Activated T-cell treated with anti-CD3 and anti-CD28 coated beads, Interleukin-2, amount 50 U/mL, for 24 hours (primary cell): Measurements from ENCODE around the gene SLIT1.

Experiments
- DNase-seq: peaks from one replicate; pipeline ENCODE4 v3.0.0-alpha.2; 2020
- H3K27ac Mint-ChIP-seq: 2 replicates; pipeline ENCODE4 v1.8.0; 2020; ENCODE audit warnings: mild to moderate bottlenecking, mixed read lengths
- H3K27me3 Mint-ChIP-seq: 2 replicates; pipeline ENCODE4 v1.8.0; 2020; ENCODE audit warnings: mixed read lengths
- H3K36me3 Mint-ChIP-seq: 2 replicates; pipeline ENCODE4 v1.8.0; 2020; ENCODE audit warnings: low read depth, mixed read lengths
- H3K4me1 Mint-ChIP-seq: 2 replicates; pipeline ENCODE4 v1.8.0; 2020; ENCODE audit warnings: low read depth, mixed read lengths
- H3K4me3 Mint-ChIP-seq: 2 replicates; pipeline ENCODE4 v1.8.0; 2020; ENCODE audit warnings: mild to moderate bottlenecking, moderate library complexity, mixed read lengths
- H3K9me3 Mint-ChIP-seq: 2 replicates; pipeline ENCODE4 v1.8.0; 2020; ENCODE audit warnings: mixed read lengths

The SLIT1 gene

DNA sequence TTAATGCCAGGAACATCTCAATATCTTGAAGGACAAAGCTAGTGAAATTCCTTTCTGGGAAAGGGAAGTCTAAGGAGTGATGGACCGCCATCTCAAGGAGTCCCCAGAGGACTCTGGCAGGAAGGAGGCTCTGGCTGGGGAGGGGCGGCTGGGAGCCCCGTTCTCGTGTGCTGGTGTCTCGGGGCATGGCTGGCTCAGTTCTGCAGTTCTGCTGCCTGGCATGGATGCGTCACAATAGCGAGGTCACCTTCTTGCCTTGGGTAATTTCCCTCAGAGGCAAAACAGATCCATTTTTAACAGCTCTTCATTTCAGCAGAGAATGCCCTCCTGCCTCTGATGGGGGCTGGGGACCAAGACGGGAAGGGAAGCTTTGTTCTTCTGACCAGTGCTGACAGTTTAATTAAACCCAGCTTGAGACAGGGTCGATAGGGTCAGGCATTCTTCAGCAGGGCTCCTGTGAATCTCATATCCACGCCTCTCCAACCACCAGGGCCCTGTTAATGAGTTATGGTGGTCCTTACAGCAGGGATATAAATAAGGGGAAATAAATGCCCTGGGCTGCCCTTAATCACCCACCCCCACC, 35.7 kb downstream of the SLIT1 start:
- H3K36me3 Mint-ChIP-seq = no peaks in the 10 kb centered on the region
- no peak overlapping the region for H3K4me3 Mint-ChIP-seq
- H3K9me3 Mint-ChIP-seq = no peaks in the 10 kb centered on the region
- H3K27me3 Mint-ChIP-seq = peaks cover 5% of the 10 kb centered on the region
- DNase-seq = no peak
- no peak overlapping the region for H3K27ac Mint-ChIP-seq
- H3K4me1 Mint-ChIP-seq = no peaks in the 10 kb centered on the region

GRCh38 chr10:97149079-97149531, 36.7 kb downstream of the SLIT1 start:
- no peak for DNase-seq
- H3K27ac Mint-ChIP-seq = no peak overlapping the region
- H3K36me3 Mint-ChIP-seq = no peaks in the 10 kb centered on the region
- H3K9me3 Mint-ChIP-seq = no peaks in the 10 kb centered on the region
- no peaks in the 10 kb centered on the region for H3K4me1 Mint-ChIP-seq
- H3K4me3 Mint-ChIP-seq = no peak overlapping the region
- H3K27me3 Mint-ChIP-seq = peaks cover 5% of the 10 kb centered on the region

- Mint-ChIP-seq H3K4me1 (no peaks in the 10 kb centered on the region), H3K4me3 (no peak overlapping the region), H3K27me3 (peaks cover 16% of the 10 kb centered on the region), H3K36me3 (no peaks in the 10 kb centered on the region), H3K9me3 (no peaks in the 10 kb centered on the region), H3K27ac (no peak overlapping the region)
- DNase-seq = no peak
These were observed 41.5 kb downstream of the SLIT1 start for GRCh38 chr10:97144297-97144696.

GRCh38 chr10:97142834-97143233, 42.9 kb downstream of the SLIT1 start:
- Mint-ChIP-seq H3K36me3 (no peaks in the 10 kb centered on the region), H3K27me3 (peaks cover 16% of the 10 kb centered on the region), H3K27ac (no peak overlapping the region), H3K9me3 (no peaks in the 10 kb centered on the region), H3K4me1 (no peaks in the 10 kb centered on the region), H3K4me3 (no peak overlapping the region)
- no peak for DNase-seq

DNA sequence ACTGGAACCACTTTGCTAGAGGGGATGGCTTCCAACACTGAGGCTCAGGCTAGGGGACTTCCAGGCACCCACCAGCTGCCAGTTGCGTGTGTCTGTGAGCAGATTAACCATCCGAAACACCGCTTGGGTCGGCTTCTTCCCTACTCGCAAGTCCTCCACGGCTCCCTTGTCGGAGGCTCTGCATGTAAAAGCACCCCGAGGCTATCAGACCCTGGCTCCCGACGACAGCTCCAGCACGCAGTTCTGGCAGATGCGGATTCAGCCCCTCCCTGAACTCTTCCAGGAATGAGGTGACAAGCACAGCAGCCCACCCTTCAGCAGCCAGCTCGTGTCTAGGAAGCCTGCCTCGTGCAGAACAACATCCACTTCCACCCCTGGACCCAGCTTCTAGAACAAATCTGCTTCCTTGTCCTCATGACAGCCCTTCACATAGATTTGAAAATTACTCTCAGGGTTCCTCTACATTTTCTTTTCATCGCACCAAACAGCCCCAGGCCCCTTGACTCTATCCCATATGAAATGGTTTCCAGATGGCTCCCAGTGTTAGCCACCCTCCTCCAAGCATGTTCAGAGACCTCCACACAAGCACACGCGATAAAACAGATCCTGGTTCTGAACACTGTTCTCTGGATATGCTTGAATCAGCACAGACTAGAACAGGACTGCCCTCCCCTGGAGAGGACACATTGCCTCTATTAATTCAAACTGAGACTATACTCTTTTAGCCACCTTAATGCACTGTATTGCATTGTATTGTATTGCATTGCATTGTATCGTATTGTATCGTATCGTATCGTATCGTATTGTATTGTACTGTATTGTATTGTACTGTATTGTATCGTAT, 44.6 kb downstream of the SLIT1 start:
- Mint-ChIP-seq H3K4me1 (no peaks in the 10 kb centered on the region), H3K27ac (no peak overlapping the region)

DNA sequence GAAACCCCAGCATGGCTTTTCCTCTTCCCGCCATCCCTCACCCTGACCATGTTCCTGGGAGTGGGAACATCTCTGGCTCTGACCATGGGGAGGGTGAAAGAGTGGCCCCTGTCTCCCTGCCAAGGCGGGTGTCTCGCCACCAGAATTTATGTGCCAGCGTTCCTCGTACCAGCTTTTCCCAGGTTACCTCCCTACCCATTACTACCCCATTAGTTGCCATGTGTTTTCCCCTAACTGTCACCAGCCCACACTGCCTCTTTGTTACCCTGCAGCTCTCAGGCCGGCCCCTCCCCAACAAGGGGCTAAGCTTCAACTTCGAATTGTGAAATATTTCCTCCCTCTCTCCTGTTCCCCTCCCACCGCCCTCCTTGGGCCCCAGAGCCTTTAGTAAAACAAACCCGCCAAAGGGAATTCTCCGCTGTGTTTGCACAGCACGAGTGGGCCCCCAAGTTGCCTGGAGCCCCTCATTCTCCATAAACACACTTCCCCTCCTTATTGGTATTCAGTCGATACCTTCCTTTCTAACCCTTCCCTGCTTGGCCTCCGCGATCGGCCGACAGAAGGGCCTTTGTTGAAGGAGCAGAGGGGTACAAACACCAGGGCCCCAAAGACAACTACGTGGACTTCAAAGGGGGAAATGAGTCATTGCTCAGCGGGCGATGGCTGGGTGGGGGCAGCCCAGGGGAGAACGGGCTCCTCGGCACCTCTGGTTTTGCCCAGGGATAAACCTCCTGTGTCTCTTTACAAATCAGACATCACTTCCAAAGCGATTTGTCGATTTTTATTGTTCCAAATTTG, 45.5 kb downstream of the SLIT1 start:
- H3K36me3 Mint-ChIP-seq = no peaks in the 10 kb centered on the region
- H3K9me3 Mint-ChIP-seq = no peaks in the 10 kb centered on the region
- H3K4me1 Mint-ChIP-seq = no peaks in the 10 kb centered on the region
- DNase-seq = no peak
- peaks cover 11% of the 10 kb centered on the region for H3K27me3 Mint-ChIP-seq
- no peak overlapping the region for H3K27ac Mint-ChIP-seq
- H3K4me3 Mint-ChIP-seq = no peak overlapping the region

More for the DNA sequence above, 44.6 kb downstream of the SLIT1 start:
- Mint-ChIP-seq H3K9me3 (no peaks in the 10 kb centered on the region), H3K4me3 (no peak overlapping the region), H3K36me3 (no peaks in the 10 kb centered on the region), H3K27me3 (peaks cover 13% of the 10 kb centered on the region)
- DNase-seq = no peak

DNA sequence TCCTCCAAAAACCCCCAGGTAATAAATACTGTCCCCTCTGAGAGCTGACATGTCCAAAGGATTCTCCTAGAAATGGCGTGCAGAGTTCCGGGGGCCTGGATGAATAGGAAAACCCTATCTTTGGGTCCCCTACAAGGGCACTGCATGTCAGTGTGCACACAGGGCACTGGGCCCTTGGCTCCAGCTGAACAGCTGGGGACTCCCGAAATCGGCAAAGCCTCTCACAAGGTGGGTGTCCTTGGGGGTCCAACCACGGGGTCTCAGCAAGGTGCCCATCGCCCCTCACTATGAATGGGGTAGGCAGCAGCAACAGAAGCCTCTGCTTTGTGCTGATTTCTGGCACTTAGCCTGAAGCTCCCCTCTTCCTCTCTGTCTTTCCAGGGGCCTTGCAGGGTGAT, 46.1 kb downstream of the SLIT1 start:
- Mint-ChIP-seq H3K27me3 (peaks cover 11% of the 10 kb centered on the region), H3K4me1 (no peaks in the 10 kb centered on the region), H3K27ac (no peak overlapping the region), H3K4me3 (no peak overlapping the region), H3K36me3 (no peaks in the 10 kb centered on the region), H3K9me3 (no peaks in the 10 kb centered on the region)
- DNase-seq = no peak

DNA sequence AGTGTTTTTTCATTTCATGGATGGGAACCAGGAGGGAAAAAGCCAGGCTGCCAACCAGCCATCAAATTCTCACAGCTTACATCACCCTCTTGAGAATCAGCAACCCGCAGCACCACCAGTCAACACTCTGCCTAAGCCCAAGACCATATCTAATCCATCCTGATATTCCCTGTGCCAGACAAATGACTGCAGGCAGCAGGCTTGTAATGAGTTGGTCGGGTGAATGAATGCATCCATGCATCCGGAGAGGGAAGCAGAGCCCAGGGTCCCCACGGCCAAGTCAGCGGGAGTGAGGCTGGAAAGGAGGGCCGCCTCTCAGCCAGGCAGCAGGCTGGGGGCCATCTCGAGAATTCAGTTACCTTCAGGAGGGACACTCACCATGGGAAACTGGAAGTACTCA, 46.9 kb downstream of the SLIT1 start:
- Mint-ChIP-seq H3K9me3 (no peaks in the 10 kb centered on the region), H3K36me3 (no peaks in the 10 kb centered on the region), H3K4me1 (no peaks in the 10 kb centered on the region), H3K27ac (no peak overlapping the region), H3K27me3 (peaks cover 11% of the 10 kb centered on the region), H3K4me3 (no peak overlapping the region)
- DNase-seq = no peak

DNA sequence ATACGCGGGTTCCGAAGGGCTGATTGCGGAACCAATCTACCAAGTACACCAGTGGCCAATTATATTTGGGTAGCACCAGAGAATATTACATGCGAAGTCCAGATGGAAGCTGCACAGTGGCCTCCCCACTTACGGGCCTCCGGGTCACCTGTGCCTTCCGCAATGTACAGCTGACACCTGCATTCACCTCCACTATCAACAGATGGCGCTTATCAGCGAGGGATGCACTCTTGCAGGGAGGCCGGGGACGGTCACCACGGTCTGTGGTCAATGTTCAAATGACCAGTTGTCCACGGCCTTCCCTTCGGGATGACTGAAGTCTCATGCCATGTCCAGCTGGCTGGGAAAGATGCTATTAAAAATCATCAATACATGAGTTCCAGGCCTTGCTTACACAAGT, 47.6 kb downstream of the SLIT1 start:
- H3K36me3 Mint-ChIP-seq = no peaks in the 10 kb centered on the region
- no peak overlapping the region for H3K4me3 Mint-ChIP-seq
- no peaks in the 10 kb centered on the region for H3K9me3 Mint-ChIP-seq
- no peak overlapping the region for H3K27ac Mint-ChIP-seq
- H3K4me1 Mint-ChIP-seq = no peaks in the 10 kb centered on the region
- no peak for DNase-seq
- peaks cover 11% of the 10 kb centered on the region for H3K27me3 Mint-ChIP-seq

DNA sequence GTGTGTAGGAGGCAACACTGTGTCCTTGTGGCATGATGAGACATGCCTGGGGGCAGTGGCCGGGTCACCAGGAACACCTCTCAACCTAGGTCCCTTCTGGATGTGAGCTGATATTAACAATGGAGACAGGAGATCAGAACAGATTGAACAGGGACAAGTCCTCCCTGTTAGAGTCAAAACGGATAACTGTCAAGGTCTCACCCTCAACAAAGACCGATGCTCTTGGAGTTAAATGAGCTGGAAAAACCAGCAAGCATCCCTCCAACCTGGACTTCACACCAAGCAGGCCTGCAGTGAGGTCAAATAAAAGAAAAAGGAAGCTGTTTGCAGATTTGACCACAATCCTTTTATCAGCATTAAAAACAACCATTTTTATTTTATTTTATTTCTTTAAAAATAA, 49.0 kb downstream of the SLIT1 start:
- H3K27me3 Mint-ChIP-seq = peaks cover 11% of the 10 kb centered on the region
- no peak for DNase-seq
- no peak overlapping the region for H3K27ac Mint-ChIP-seq
- H3K9me3 Mint-ChIP-seq = no peaks in the 10 kb centered on the region
- no peaks in the 10 kb centered on the region for H3K36me3 Mint-ChIP-seq
- no peaks in the 10 kb centered on the region for H3K4me1 Mint-ChIP-seq
- no peak overlapping the region for H3K4me3 Mint-ChIP-seq

DNA sequence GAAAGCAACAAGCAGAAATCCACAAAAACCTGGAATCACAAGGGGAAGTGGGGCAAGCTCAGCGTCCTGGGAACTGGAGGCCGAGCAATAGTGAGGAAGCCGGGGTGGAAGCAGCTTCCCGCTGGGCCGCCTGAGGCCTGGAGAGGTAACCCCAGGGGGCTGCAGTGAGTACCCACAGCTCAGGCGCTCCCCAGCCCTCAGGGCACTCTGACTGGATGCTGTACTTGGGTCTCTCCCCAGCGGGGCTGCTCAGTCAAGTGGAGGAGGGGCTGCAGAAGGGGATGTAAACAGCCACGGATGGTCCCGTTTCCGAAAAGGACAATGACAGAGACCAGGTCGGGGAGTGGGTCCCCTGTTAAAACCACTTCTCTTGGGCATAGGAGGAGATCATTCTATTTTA, 50.3 kb downstream of the SLIT1 start:
- Mint-ChIP-seq H3K4me1 (no peaks in the 10 kb centered on the region), H3K9me3 (no peaks in the 10 kb centered on the region), H3K27me3 (peaks cover 6% of the 10 kb centered on the region), H3K27ac (no peak overlapping the region), H3K4me3 (no peak overlapping the region), H3K36me3 (no peaks in the 10 kb centered on the region)
- no peak for DNase-seq

DNA sequence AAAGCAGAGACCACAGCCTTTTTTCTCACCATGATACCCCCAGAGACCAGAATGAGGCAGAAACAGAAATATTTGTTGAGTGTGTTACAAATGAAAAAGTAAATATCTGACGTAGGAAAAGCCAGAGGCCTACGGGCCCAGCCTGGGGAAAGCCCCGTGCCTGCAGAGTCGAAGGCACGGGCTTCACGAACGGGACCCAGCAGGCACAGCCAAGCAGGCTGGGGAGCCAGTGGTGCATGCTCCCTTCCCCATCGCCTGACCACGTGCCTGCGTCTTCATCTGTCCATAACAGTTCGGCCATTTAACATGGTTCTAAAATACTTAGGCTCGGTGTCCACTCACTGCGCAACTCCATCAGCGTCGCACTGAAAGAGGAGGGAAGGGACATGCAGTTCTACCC, 50.8 kb downstream of the SLIT1 start:
- no peaks in the 10 kb centered on the region for H3K9me3 Mint-ChIP-seq
- no peaks in the 10 kb centered on the region for H3K36me3 Mint-ChIP-seq
- no peak overlapping the region for H3K27ac Mint-ChIP-seq
- H3K27me3 Mint-ChIP-seq = peaks cover 5% of the 10 kb centered on the region
- no peak overlapping the region for H3K4me3 Mint-ChIP-seq
- no peak for DNase-seq
- no peaks in the 10 kb centered on the region for H3K4me1 Mint-ChIP-seq

DNA sequence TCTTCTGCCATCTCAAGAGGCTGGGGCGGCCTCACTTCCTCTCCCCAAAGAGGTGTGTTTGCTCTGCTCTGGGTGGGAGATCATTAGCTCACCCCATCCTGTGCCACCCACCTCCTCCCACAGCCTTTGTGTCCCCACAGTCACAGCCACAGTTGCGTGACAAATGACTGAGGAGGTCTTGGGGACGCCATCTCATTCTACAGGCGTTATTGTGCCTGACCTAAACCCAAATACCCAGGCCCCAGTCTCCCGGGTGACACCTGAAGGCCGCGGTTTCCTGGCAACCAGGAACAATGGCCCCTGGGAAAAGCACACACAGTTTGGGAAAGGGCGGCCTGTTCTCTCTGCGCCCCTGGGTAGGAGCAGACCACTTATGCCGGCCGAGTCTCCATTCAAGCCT, 51.6 kb downstream of the SLIT1 start:
- Mint-ChIP-seq H3K27ac (no peak overlapping the region), H3K36me3 (no peaks in the 10 kb centered on the region), H3K27me3 (peaks cover 5% of the 10 kb centered on the region), H3K4me3 (no peak overlapping the region), H3K9me3 (no peaks in the 10 kb centered on the region), H3K4me1 (no peaks in the 10 kb centered on the region)
- no peak for DNase-seq

GRCh38 chr10:97132273-97132672, 53.5 kb downstream of the SLIT1 start:
- H3K4me1 Mint-ChIP-seq = no peaks in the 10 kb centered on the region
- no peak overlapping the region for H3K27ac Mint-ChIP-seq
- no peaks in the 10 kb centered on the region for H3K36me3 Mint-ChIP-seq
- no peak overlapping the region for H3K4me3 Mint-ChIP-seq
- peaks cover 5% of the 10 kb centered on the region for H3K27me3 Mint-ChIP-seq
- no peaks in the 10 kb centered on the region for H3K9me3 Mint-ChIP-seq
- DNase-seq = no peak

DNA sequence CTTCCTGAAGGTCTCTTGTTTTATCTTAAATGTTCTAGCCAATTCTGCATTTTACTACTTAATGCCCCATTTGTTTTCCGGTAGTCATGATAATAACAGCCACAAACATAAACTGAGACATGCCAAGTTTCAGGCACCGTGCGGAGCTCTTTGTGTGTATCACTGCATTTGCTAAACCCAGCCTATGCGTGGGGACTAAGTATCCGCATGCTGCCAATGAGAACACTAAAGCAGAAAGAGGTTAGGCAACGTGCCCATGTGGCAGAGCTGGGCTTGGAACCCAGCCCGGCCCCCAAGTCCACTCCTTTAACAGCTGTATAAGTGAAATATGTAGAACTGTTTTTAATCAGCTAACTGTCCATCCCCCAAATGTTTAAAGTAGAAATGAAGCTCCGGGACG, 54.1 kb downstream of the SLIT1 start:
- no peak overlapping the region for H3K4me3 Mint-ChIP-seq
- DNase-seq = no peak
- no peaks in the 10 kb centered on the region for H3K36me3 Mint-ChIP-seq
- H3K9me3 Mint-ChIP-seq = no peaks in the 10 kb centered on the region
- no peak overlapping the region for H3K27ac Mint-ChIP-seq
- H3K4me1 Mint-ChIP-seq = no peaks in the 10 kb centered on the region
- peaks cover 5% of the 10 kb centered on the region for H3K27me3 Mint-ChIP-seq
